OCI-LY7 (cell line): ENCODE data around the gene C1orf21. TPM values are rescaled to one million over a fixed set of nuclear protein-coding genes. Genes with fewer than 3 reads are reported as not detected.

Experiments
- BruUV-seq: library from RNA; stranded (reverse); fragments of 400-500 nt; replicated peaks from 2 replicates; lab custom pipeline; 2021; lab: Mats Ljungman, UMichigan
- CTCF ChIA-PET: fragments of 300-600 bp; sonication (Branson Sonifier 250); formaldehyde crosslinking; loops from one replicate; lab custom pipeline; 2022; ENCODE audit warnings: antibody characterized with exemption; ENCODE audit not compliant: unreplicated experiment; lab: Charles Lee
- POLR2A ChIA-PET: fragments of 300-600 bp; sonication (Branson Sonifier 250); formaldehyde crosslinking; loops from one replicate; lab custom pipeline; 2022; ENCODE audit warnings: antibody characterized with exemption; lab: Charles Lee
- DNase-seq: peaks from one replicate; pipeline ENCODE4 v3.0.0-alpha.2; 2015; ENCODE audit warnings: low spot score
- H2AFZ ChIP-seq: fragments of 200-600 bp; sonication (generic), shearing (Covaris generic); 2 replicates; pipeline ENCODE4 v1.6.1; 2014; ENCODE audit warnings: mild to moderate bottlenecking, antibody characterized with exemption, low read length, moderate library complexity
- H3K27ac ChIP-seq: fragments of 200-600 bp; sonication (generic); 2 replicates; pipeline ENCODE4 v1.5.1; 2014; ENCODE audit warnings: mixed run types, low read depth, mild to moderate bottlenecking, moderate library complexity, low read length, inconsistent platforms; ENCODE audit not compliant: poor library complexity, severe bottlenecking
- H3K36me3 ChIP-seq: fragments of 200-600 bp; sonication (generic); 2 replicates; pipeline ENCODE4 v1.6.1; 2014; ENCODE audit warnings: mild to moderate bottlenecking, antibody characterized with exemption, low read length, moderate library complexity, mixed read lengths; ENCODE audit not compliant: insufficient read depth
- H3K4me1 ChIP-seq: fragments of 200-600 bp; sonication (generic); 2 replicates; pipeline ENCODE4 v1.5.1; 2014; ENCODE audit warnings: mild to moderate bottlenecking, low read length; ENCODE audit not compliant: insufficient read depth, poor library complexity, severe bottlenecking
- H3K4me2 ChIP-seq: fragments of 200-600 bp; sonication (generic); 2 replicates; pipeline ENCODE4 v1.6.1; 2014; ENCODE audit warnings: mild to moderate bottlenecking, low read length
- H3K4me3 ChIP-seq: fragments of 200-600 bp; sonication (generic); 2 replicates; pipeline ENCODE4 v1.5.1; 2014; ENCODE audit warnings: mild to moderate bottlenecking, low read depth, low read length; ENCODE audit not compliant: poor library complexity, severe bottlenecking
- H3K79me2 ChIP-seq: fragments of 200-600 bp; sonication (generic); 2 replicates; pipeline ENCODE4 v1.6.1; 2016; ENCODE audit warnings: low read depth, mild to moderate bottlenecking, low read length, moderate library complexity, mixed read lengths; ENCODE audit not compliant: insufficient read depth
- H3K9me2 ChIP-seq: fragments of 200-600 bp; sonication (generic); 2 replicates; pipeline ENCODE4 v1.6.1; 2016; ENCODE audit warnings: mild to moderate bottlenecking, low read length, mixed read lengths; ENCODE audit not compliant: insufficient read depth
- H3K9me3 ChIP-seq: fragments of 200-600 bp; sonication (generic); 2 replicates; pipeline ENCODE4 v1.6.1; 2014; ENCODE audit warnings: mild to moderate bottlenecking, mixed run types, low read length, mixed read lengths
- H4K20me1 ChIP-seq: fragments of 200-600 bp; sonication (generic); 2 replicates; pipeline ENCODE4 v1.6.1; 2014; ENCODE audit warnings: mild to moderate bottlenecking, antibody characterized with exemption, low read length, moderate library complexity, mixed read lengths; ENCODE audit not compliant: insufficient read depth
- EZH2phosphoT487 ChIP-seq: fragments of 200-600 bp; sonication (generic); IDR thresholded peaks from 2 replicates; pipeline ENCODE4 v1.6.1; 2018; ENCODE audit warnings: low read depth, borderline replicate concordance, mild to moderate bottlenecking, mixed run types, antibody characterized with exemption, low read length, moderate library complexity, mixed read lengths
- intact Hi-C: fragments of 100-400 bp; cut with micrococcal nuclease; formaldehyde crosslinking; loops from one replicate; pipeline ENCODE4 v1.10.0; 2022; ENCODE audit not compliant: unreplicated experiment
- total RNA-seq, 2 experiments: library from RNA; depleted of rRNA in 1 of 2; stranded (reverse); fragments of >200 nt in 1 of 2; shearing (Covaris generic) in 1 of 2; gene quantifications; 2 replicates each; pipeline ENCODE4 v1.2.3, GENCODE V29; 2014 to 2022
- TF ChIP-seq, protein P1 (sequence below): fragments of 200-600 bp; sonication (generic); conservative IDR thresholded peaks from 2 replicates; pipeline ENCODE4 v1.5.1; 2014; ENCODE audit warnings: mild to moderate bottlenecking, antibody characterized with exemption, low read length, moderate library complexity, mixed read lengths

The C1orf21 gene
- total RNA-seq, 2 experiments from 2014 or later = not detected

DNA sequence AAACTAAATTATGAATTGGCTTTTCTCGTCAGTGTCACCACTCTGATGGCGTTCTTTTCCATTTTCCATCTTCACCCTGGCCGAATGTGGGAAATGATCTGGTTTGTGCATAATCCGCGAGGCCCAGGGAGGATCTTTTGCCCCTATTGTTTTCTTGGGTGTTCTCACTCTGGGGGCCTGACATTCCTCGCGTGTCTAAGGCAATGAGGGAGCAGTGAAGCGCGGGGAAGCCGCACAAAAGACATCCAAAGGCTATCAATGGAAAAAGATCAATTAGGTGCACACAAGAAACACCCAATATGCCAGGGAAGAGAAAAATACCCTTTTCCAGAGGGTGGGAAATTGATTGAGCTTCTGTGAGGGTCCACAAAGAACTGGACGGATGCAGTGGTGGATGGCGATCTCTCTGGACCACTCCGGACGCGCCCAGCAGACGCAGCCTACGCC is 941 bp upstream of the C1orf21 start:
- BruUV-seq = no TSS peak
- ChIA-PET CTCF (no interaction called here), POLR2A (no interaction called here)
- H3K79me2 ChIP-seq = no peaks in the 10 kb centered on the region
- H3K9me3 ChIP-seq = no peaks in the 10 kb centered on the region
- TF ChIP-seq, protein P1, sequence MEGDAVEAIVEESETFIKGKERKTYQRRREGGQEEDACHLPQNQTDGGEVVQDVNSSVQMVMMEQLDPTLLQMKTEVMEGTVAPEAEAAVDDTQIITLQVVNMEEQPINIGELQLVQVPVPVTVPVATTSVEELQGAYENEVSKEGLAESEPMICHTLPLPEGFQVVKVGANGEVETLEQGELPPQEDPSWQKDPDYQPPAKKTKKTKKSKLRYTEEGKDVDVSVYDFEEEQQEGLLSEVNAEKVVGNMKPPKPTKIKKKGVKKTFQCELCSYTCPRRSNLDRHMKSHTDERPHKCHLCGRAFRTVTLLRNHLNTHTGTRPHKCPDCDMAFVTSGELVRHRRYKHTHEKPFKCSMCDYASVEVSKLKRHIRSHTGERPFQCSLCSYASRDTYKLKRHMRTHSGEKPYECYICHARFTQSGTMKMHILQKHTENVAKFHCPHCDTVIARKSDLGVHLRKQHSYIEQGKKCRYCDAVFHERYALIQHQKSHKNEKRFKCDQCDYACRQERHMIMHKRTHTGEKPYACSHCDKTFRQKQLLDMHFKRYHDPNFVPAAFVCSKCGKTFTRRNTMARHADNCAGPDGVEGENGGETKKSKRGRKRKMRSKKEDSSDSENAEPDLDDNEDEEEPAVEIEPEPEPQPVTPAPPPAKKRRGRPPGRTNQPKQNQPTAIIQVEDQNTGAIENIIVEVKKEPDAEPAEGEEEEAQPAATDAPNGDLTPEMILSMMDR = no peak
- no peak for TF ChIP-seq EZH2phosphoT487
- H4K20me1 ChIP-seq = no peaks in the 10 kb centered on the region
- no peaks in the 10 kb centered on the region for H3K4me1 ChIP-seq
- H3K4me3 ChIP-seq = no peak overlapping the region
- H2AFZ ChIP-seq = no peak overlapping the region
- no peak overlapping the region; the same call in 1 of the 2 replicates for H3K4me2 ChIP-seq
- H3K27ac ChIP-seq = no peak overlapping the region
- intact Hi-C loops = no loop called here
- H3K9me2 ChIP-seq = no peaks in the 10 kb centered on the region
- H3K36me3 ChIP-seq = no peaks in the 10 kb centered on the region
- DNase-seq = no peak

DNA sequence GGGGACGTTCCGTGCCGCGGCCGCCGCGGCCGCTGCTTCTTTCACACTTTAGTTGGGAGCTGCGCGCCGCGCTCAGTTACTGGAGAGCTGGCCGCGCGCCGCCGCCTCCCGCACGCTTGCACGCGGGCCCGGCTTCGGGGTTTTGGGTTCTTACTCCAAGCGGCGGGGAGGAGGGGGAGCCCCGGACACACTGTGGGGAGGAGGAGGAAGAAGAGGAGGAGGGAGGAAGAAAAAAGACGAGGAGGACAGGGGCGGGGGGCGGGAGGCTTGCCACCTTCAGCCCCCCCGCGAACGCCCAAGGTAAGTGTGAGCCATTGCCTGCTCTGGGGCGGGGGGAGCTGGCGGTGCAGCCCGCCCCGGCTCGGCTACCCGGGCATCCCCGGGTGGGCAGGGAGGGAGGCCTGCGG is 243 bp downstream of the C1orf21 start:
- no peak for TF ChIP-seq EZH2phosphoT487
- TF ChIP-seq, protein P1 = no peak
- no peaks in the 10 kb centered on the region for H3K9me3 ChIP-seq
- H3K36me3 ChIP-seq = no peaks in the 10 kb centered on the region
- H3K4me1 ChIP-seq = no peaks in the 10 kb centered on the region
- H3K4me2 ChIP-seq = peak overlapping the region; percentile 29; the same call in 1 of the 2 replicates
- intact Hi-C loops = no loop called here
- BruUV-seq = no TSS peak
- no peaks in the 10 kb centered on the region for H4K20me1 ChIP-seq
- H3K4me3 ChIP-seq = no peak overlapping the region
- no peak for DNase-seq
- ChIA-PET POLR2A (interaction anchor here (0.7 kb wide), 1 partner anchor 1407 kb away, joined by 4 read pairs; no protein-coding TSS in a partner anchor), CTCF (no interaction called here)
- H3K27ac ChIP-seq = no peak overlapping the region
- H3K79me2 ChIP-seq = no peaks in the 10 kb centered on the region
- no peak overlapping the region for H2AFZ ChIP-seq
- H3K9me2 ChIP-seq = no peaks in the 10 kb centered on the region

DNA sequence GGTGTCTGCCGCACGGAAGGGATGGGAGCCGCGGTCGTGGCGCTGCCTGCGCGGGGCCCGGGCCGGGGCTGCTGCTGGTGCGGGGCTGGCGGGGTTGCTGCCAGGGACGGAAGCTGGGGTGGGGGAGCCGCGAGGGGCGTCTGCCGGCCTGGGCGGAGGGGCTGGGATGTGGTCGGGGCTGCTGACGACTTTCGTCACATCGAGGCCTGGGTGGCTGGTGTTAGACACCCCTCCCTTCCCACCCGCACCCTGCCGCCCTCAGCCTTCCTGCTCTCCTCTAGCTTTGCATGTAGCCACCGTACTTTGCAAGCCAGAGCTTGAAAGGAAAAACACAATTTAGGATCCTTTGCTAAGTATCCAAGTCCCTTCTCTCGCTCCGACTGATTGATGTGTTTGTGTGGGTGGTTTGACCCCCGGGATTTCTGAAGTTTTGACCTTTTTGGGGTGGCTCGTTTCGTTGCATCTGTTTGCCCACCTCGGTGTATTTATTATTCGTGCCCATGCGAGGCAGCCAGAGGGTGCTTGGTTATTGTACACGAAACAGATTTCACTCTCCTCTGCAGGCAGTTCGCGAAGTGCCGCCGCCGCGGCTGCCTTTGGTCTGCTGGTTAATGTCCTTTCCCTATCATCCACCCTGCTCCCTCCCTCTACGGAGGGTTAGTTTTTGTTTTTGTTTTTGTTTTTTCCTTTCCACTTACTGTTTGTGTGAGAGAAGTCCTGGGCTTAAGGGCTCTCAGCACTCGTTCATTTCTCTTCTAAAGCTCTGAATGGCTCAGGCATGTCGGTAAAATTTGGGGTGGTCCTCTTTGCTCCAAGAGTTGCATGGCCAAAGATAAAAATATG is 868 bp downstream of the C1orf21 start:
- H3K36me3 ChIP-seq = no peaks in the 10 kb centered on the region
- no peak overlapping the region for H2AFZ ChIP-seq
- no peaks in the 10 kb centered on the region for H3K4me1 ChIP-seq
- no peak overlapping the region for H3K27ac ChIP-seq
- H3K9me3 ChIP-seq = no peaks in the 10 kb centered on the region
- ChIA-PET CTCF (no interaction called here), POLR2A (no interaction called here)
- no peaks in the 10 kb centered on the region for H3K79me2 ChIP-seq
- intact Hi-C loops = no loop called here
- no peaks in the 10 kb centered on the region for H3K9me2 ChIP-seq
- no peak overlapping the region for H3K4me3 ChIP-seq
- no TSS peak for BruUV-seq
- H4K20me1 ChIP-seq = no peaks in the 10 kb centered on the region
- DNase-seq = no peak
- peak overlapping the region; percentile 29; the same call in 1 of the 2 replicates for H3K4me2 ChIP-seq
- TF ChIP-seq, protein P1 = no peak
- no peak for TF ChIP-seq EZH2phosphoT487
